ENCODE results near the gene ZSCAN5B.

GRCh38 chr19:56218961-56219360 lies 21.4 kb upstream of the ZSCAN5B start:
- no peak for TF ChIP-seq CTCF (conservative IDR thresholded peaks at IDR 0.05; ENCODE audit: low read depth, low read length)
- TF ChIP-seq EZH2phosphoT487 (IDR thresholded peaks at IDR 0.05; ENCODE audit: borderline replicate concordance, low read length) = no peak
- no peak for TF ChIP-seq EZH2 (IDR thresholded peaks at IDR 0.05; ENCODE audit: low read length, unreplicated experiment)

Data from PC-3 (cell line).